Spleen (tissue), 7 donors: Measurements from ENCODE around the gene C19orf25.

Source experiments
- POLR2AphosphoS5 ChIP-seq, 3 donors: sonication (generic); formaldehyde crosslinking; IDR thresholded peaks; one replicate each; pipeline ENCODE4 v1.5.1; 2017; ENCODE audit warnings: antibody characterized with exemption in 3 of 3
- TF ChIP-seq, protein P1 (sequence below), 11 experiments: fragments of 200-600 bp in 7 of 11; fragments of 450-650 bp in 4 of 11; sonication (generic) in 4 of 11; IDR thresholded peaks in 8 of 11; conservative IDR thresholded peaks in 3 of 11; 1 replicate in 7 of 11; 2 replicates in 4 of 11; pipeline versions ENCODE4 v1.4.0 to v1.8.0; 2016 to 2021; ENCODE audit warnings: antibody characterized with exemption in 11 of 11, inconsistent platforms in 4 of 11, mild to moderate bottlenecking in 1 of 11
- donor health status: DM: no; HTN: no; CAD: no; lungs with moderate emphysema.
- donor health status: DM: no; HTN: no; CAD: no.
- donor health status: DM: no; HTN: no; CAD: no.

- TF ChIP-seq, protein P1, sequence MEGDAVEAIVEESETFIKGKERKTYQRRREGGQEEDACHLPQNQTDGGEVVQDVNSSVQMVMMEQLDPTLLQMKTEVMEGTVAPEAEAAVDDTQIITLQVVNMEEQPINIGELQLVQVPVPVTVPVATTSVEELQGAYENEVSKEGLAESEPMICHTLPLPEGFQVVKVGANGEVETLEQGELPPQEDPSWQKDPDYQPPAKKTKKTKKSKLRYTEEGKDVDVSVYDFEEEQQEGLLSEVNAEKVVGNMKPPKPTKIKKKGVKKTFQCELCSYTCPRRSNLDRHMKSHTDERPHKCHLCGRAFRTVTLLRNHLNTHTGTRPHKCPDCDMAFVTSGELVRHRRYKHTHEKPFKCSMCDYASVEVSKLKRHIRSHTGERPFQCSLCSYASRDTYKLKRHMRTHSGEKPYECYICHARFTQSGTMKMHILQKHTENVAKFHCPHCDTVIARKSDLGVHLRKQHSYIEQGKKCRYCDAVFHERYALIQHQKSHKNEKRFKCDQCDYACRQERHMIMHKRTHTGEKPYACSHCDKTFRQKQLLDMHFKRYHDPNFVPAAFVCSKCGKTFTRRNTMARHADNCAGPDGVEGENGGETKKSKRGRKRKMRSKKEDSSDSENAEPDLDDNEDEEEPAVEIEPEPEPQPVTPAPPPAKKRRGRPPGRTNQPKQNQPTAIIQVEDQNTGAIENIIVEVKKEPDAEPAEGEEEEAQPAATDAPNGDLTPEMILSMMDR (IDR thresholded peaks at IDR 0.05 in 8 of 11, conservative IDR thresholded peaks at IDR 0.05 in 3 of 11), result no peak
- no peak for TF ChIP-seq POLR2AphosphoS5 (IDR thresholded peaks at IDR 0.05)
These were observed 19.5 kb downstream of the C19orf25 start for GRCh38 chr19:1459479-1459878.
